Activated naive CD8-positive, alpha-beta T cell treated with anti-CD3 and anti-CD28 coated beads, Interleukin-2, amount 10 ng/mL, durations not matched to agents 7 days and 5 days (primary cell): ENCODE measurements around the gene SPATS2L. TPM values are rescaled to one million over a fixed set of nuclear protein-coding genes. Genes with fewer than 3 reads are reported as not detected.

Source experiments
- ATAC-seq: fragments of 150-1000 bp; cut with Tn5 transposase; one replicate; pipeline ENCODE4 v1.10.0; 2021; ENCODE audit warnings: low read depth, moderate library complexity
- POLR2A ChIA-PET: fragments of 350-600 bp; sonication (Branson Sonifier 250); formaldehyde crosslinking; loops from one replicate; lab custom pipeline; 2021; ENCODE audit warnings: antibody characterized with exemption; lab: Charles Lee
- DNase-seq: peaks from one replicate; pipeline ENCODE4 v3.0.0; 2021
- H3K27ac Mint-ChIP-seq: one replicate; pipeline ENCODE4 v1.8.0; 2022; ENCODE audit warnings: mild to moderate bottlenecking, mixed read lengths
- H3K27me3 Mint-ChIP-seq: one replicate; pipeline ENCODE4 v1.8.0; 2022; ENCODE audit warnings: mild to moderate bottlenecking, moderate library complexity, mixed read lengths
- H3K36me3 Mint-ChIP-seq: one replicate; pipeline ENCODE4 v1.8.0; 2021; ENCODE audit warnings: mild to moderate bottlenecking, mixed read lengths
- H3K4me1 Mint-ChIP-seq: one replicate; pipeline ENCODE4 v1.8.0; 2021; ENCODE audit warnings: mixed read lengths
- H3K4me3 Mint-ChIP-seq: one replicate; pipeline ENCODE4 v1.8.0; 2022; ENCODE audit warnings: mild to moderate bottlenecking, moderate library complexity, mixed read lengths
- H3K9me3 Mint-ChIP-seq: one replicate; pipeline ENCODE4 v1.8.0; 2021; ENCODE audit warnings: mixed read lengths
- total RNA-seq, 2 experiments: library from RNA; stranded (reverse); gene quantifications; one replicate each; pipeline ENCODE4 v1.2.3, GENCODE V29; 2021

The SPATS2L gene
- total RNA-seq, 2 experiments from 2014 or later, result 46.3 to 47.1 TPM

GRCh38 chr2:200380833-200381542, 74.5 kb downstream of the SPATS2L start:
- Mint-ChIP-seq H3K4me3 (no peak overlapping the region), H3K36me3 (peaks cover 12% of the 10 kb centered on the region), H3K27ac (peak overlapping the region; percentile 75), H3K4me1 (peaks cover 62% of the 10 kb centered on the region), H3K9me3 (peaks cover 3% of the 10 kb centered on the region), H3K27me3 (no peaks in the 10 kb centered on the region)
- POLR2A ChIA-PET, result no interaction called here
- ATAC-seq, result no peak
- no peak for DNase-seq

GRCh38 chr2:200382874-200383273, 76.4 kb downstream of the SPATS2L start:
- DNase-seq, result no peak
- POLR2A ChIA-PET, result interaction anchor here (1.1 to 3.0 kb wide), 2 partner anchors 9 to 76 kb away, joined by 3 to 23 read pairs; partner anchors contain the start of gene SPATS2L

GRCh38 chr2:200383380-200384110, 77.1 kb downstream of the SPATS2L start:
- peaks cover 32% of the 10 kb centered on the region for H3K36me3 Mint-ChIP-seq
- H3K27me3 Mint-ChIP-seq, result no peaks in the 10 kb centered on the region
- POLR2A ChIA-PET, result interaction anchor here (0.8 to 3.0 kb wide), 4 partner anchors 9 to 85 kb away, joined by 3 to 23 read pairs (median 3); partner anchors contain the start of gene SPATS2L
- H3K4me1 Mint-ChIP-seq, result peaks cover 44% of the 10 kb centered on the region
- H3K27ac Mint-ChIP-seq, result peak overlapping the region; percentile 97
- no peak for DNase-seq
- H3K4me3 Mint-ChIP-seq, result peak overlapping the region; percentile 77
- peak; percentile 94 for ATAC-seq
- H3K9me3 Mint-ChIP-seq, result peaks cover 4% of the 10 kb centered on the region

More at GRCh38 chr2:200382874-200383273, 76.4 kb downstream of the SPATS2L start:
- Mint-ChIP-seq H3K4me1 (peaks cover 48% of the 10 kb centered on the region), H3K9me3 (peaks cover 4% of the 10 kb centered on the region), H3K27ac (peak overlapping the region; percentile 80), H3K27me3 (no peaks in the 10 kb centered on the region), H3K36me3 (peaks cover 27% of the 10 kb centered on the region), H3K4me3 (no peak overlapping the region)
- ATAC-seq, result no peak

- no peak for DNase-seq
- H3K4me3 Mint-ChIP-seq, result peak overlapping the region; percentile 37
- POLR2A ChIA-PET, result interaction anchor here (1.2 to 3.0 kb wide), 3 partner anchors 9 to 21 kb away, joined by 5 to 23 read pairs (median 5); no protein-coding TSS in a partner anchor
- H3K36me3 Mint-ChIP-seq, result peaks cover 45% of the 10 kb centered on the region
- peaks cover 5% of the 10 kb centered on the region for H3K9me3 Mint-ChIP-seq
- H3K27ac Mint-ChIP-seq, result peak overlapping the region; percentile 70
- H3K4me1 Mint-ChIP-seq, result peaks cover 38% of the 10 kb centered on the region
- H3K27me3 Mint-ChIP-seq, result no peaks in the 10 kb centered on the region
- no peak for ATAC-seq
These were observed 78.7 kb downstream of the SPATS2L start for GRCh38 chr2:200385063-200385635.

GRCh38 chr2:200393191-200393590, 86.7 kb downstream of the SPATS2L start:
- H3K27me3 Mint-ChIP-seq, result no peaks in the 10 kb centered on the region
- ATAC-seq (no peak), DNase-seq (no peak)
- H3K9me3 Mint-ChIP-seq, result peaks cover 5% of the 10 kb centered on the region
- no peak overlapping the region for H3K27ac Mint-ChIP-seq
- H3K4me3 Mint-ChIP-seq, result no peak overlapping the region
- H3K4me1 Mint-ChIP-seq, result peaks cover 4% of the 10 kb centered on the region
- peaks cover 53% of the 10 kb centered on the region for H3K36me3 Mint-ChIP-seq
- POLR2A ChIA-PET, result no interaction called here

GRCh38 chr2:200394045-200394444, 87.6 kb downstream of the SPATS2L start:
- POLR2A ChIA-PET, result no interaction called here
- Mint-ChIP-seq H3K27ac (no peak overlapping the region), H3K36me3 (peaks cover 51% of the 10 kb centered on the region), H3K4me1 (peaks cover 4% of the 10 kb centered on the region), H3K27me3 (no peaks in the 10 kb centered on the region), H3K4me3 (no peak overlapping the region), H3K9me3 (peaks cover 5% of the 10 kb centered on the region)
- DNase-seq (no peak), ATAC-seq (no peak)

GRCh38 chr2:200396781-200397242, 90.3 kb downstream of the SPATS2L start:
- DNase-seq (no peak), ATAC-seq (no peak)
- peaks cover 2% of the 10 kb centered on the region for H3K9me3 Mint-ChIP-seq
- POLR2A ChIA-PET, result no interaction called here
- H3K27ac Mint-ChIP-seq, result no peak overlapping the region
- H3K27me3 Mint-ChIP-seq, result no peaks in the 10 kb centered on the region
- no peak overlapping the region for H3K4me3 Mint-ChIP-seq
- H3K4me1 Mint-ChIP-seq, result peaks cover 5% of the 10 kb centered on the region
- peaks cover 36% of the 10 kb centered on the region for H3K36me3 Mint-ChIP-seq

GRCh38 chr2:200397785-200398184, 91.3 kb downstream of the SPATS2L start:
- Mint-ChIP-seq H3K27ac (no peak overlapping the region), H3K4me3 (no peak overlapping the region), H3K36me3 (peaks cover 36% of the 10 kb centered on the region), H3K9me3 (peaks cover 1% of the 10 kb centered on the region), H3K4me1 (peaks cover 5% of the 10 kb centered on the region), H3K27me3 (no peaks in the 10 kb centered on the region)
- DNase-seq, result no peak
- POLR2A ChIA-PET, result no interaction called here
- no peak for ATAC-seq

- DNase-seq (no peak), ATAC-seq (no peak)
- H3K27me3 Mint-ChIP-seq, result no peaks in the 10 kb centered on the region
- POLR2A ChIA-PET, result no interaction called here
- H3K9me3 Mint-ChIP-seq, result peaks cover 1% of the 10 kb centered on the region
- no peak overlapping the region for H3K27ac Mint-ChIP-seq
- peaks cover 5% of the 10 kb centered on the region for H3K4me1 Mint-ChIP-seq
- H3K36me3 Mint-ChIP-seq, result peaks cover 37% of the 10 kb centered on the region
- H3K4me3 Mint-ChIP-seq, result no peak overlapping the region
These were observed 92.6 kb downstream of the SPATS2L start for GRCh38 chr2:200399046-200399445.

- Mint-ChIP-seq H3K9me3 (no peaks in the 10 kb centered on the region), H3K27ac (no peak overlapping the region), H3K4me3 (no peak overlapping the region), H3K4me1 (peaks cover 5% of the 10 kb centered on the region), H3K27me3 (no peaks in the 10 kb centered on the region), H3K36me3 (peaks cover 37% of the 10 kb centered on the region)
- DNase-seq, result no peak
- ATAC-seq, result no peak
- POLR2A ChIA-PET, result no interaction called here
These were observed 93.1 kb downstream of the SPATS2L start for GRCh38 chr2:200399636-200400035.

- Mint-ChIP-seq H3K9me3 (no peaks in the 10 kb centered on the region), H3K27me3 (no peaks in the 10 kb centered on the region), H3K4me3 (no peak overlapping the region), H3K4me1 (peaks cover 27% of the 10 kb centered on the region), H3K27ac (no peak overlapping the region), H3K36me3 (peaks cover 42% of the 10 kb centered on the region)
- POLR2A ChIA-PET, result no interaction called here
- ATAC-seq, result no peak
- DNase-seq, result no peak
These were observed 97.3 kb downstream of the SPATS2L start for GRCh38 chr2:200403814-200404213.

- ATAC-seq, result no peak
- H3K9me3 Mint-ChIP-seq, result no peaks in the 10 kb centered on the region
- H3K4me3 Mint-ChIP-seq, result no peak overlapping the region
- H3K36me3 Mint-ChIP-seq, result peaks cover 39% of the 10 kb centered on the region
- peaks cover 27% of the 10 kb centered on the region for H3K4me1 Mint-ChIP-seq
- no peak for DNase-seq
- H3K27ac Mint-ChIP-seq, result peak overlapping the region; percentile 55
- POLR2A ChIA-PET, result no interaction called here
- H3K27me3 Mint-ChIP-seq, result no peaks in the 10 kb centered on the region
These were observed 98.1 kb downstream of the SPATS2L start for GRCh38 chr2:200404615-200405014.

GRCh38 chr2:200405599-200406298, 99.3 kb downstream of the SPATS2L start:
- H3K36me3 Mint-ChIP-seq, result peaks cover 45% of the 10 kb centered on the region
- peaks cover 34% of the 10 kb centered on the region for H3K4me1 Mint-ChIP-seq
- ATAC-seq (peak; percentile 84), DNase-seq (no peak)
- peak overlapping the region; percentile 23 for H3K4me3 Mint-ChIP-seq
- peak overlapping the region; percentile 80 for H3K27ac Mint-ChIP-seq
- no peaks in the 10 kb centered on the region for H3K9me3 Mint-ChIP-seq
- H3K27me3 Mint-ChIP-seq, result no peaks in the 10 kb centered on the region
- POLR2A ChIA-PET, result interaction anchor here (0.9 to 1.7 kb wide), 3 partner anchors 21 to 99 kb away, joined by 3 to 5 read pairs (median 4); partner anchors contain the start of gene SPATS2L
